Measurements from ENCODE around the gene UBE2D1.

UBE2D1 gene

GRCh38 chr10:58384095-58384494 lies 49.3 kb downstream of the UBE2D1 start:
- no peak for TF ChIP-seq CTCF (conservative IDR thresholded peaks at IDR 0.05)
- H3K27ac ChIP-seq, result peak overlapping the region; percentile 88

GRCh38 chr10:58384544-58384998 lies 49.8 kb downstream of the UBE2D1 start:
- peak overlapping the region; percentile 88 for H3K27ac ChIP-seq
- no peak for TF ChIP-seq CTCF (conservative IDR thresholded peaks at IDR 0.05)

GRCh38 chr10:58384999-58385783 lies 50.4 kb downstream of the UBE2D1 start, which contains the start of gene TFAM:
Gene TFAM, plus strand, starts transcription at chr10:58385410. Its CDS starts 138 bp downstream, at chr10:58385548.
- H3K27ac ChIP-seq, result peak within 1 kb of the TSS; percentile 88
- peak; percentile 80 for TF ChIP-seq CTCF (conservative IDR thresholded peaks at IDR 0.05)

GRCh38 chr10:58385784-58386112 lies 50.9 kb downstream of the UBE2D1 start:
- H3K27ac ChIP-seq, result peak overlapping the region; percentile 88
- TF ChIP-seq CTCF (conservative IDR thresholded peaks at IDR 0.05), result no peak

- H3K27ac ChIP-seq, result no peak overlapping the region
- TF ChIP-seq CTCF (conservative IDR thresholded peaks at IDR 0.05), result no peak
These were observed 54.2 kb downstream of the UBE2D1 start for GRCh38 chr10:58389024-58389423.

GRCh38 chr10:58393317-58393716 lies 58.5 kb downstream of the UBE2D1 start:
- peak; percentile 19; the same call in 1 of the 2 replicates for TF ChIP-seq CTCF (conservative IDR thresholded peaks at IDR 0.05)
- H3K27ac ChIP-seq, result no peak overlapping the region

GRCh38 chr10:58394471-58394870 lies 59.7 kb downstream of the UBE2D1 start:
- TF ChIP-seq CTCF (conservative IDR thresholded peaks at IDR 0.05), result no peak
- H3K27ac ChIP-seq, result no peak overlapping the region
